Stimulated activated CD8-positive, alpha-beta memory T cell treated with anti-CD3 and anti-CD28 coated beads, Interleukin-4, amount 100 ng/mL, for 4 hours (primary cell): Measurements from ENCODE around the gene SLC9A8.
"Not testable (repeated sequence)": the region's sequence is repeated elsewhere in the genome, so short reads cannot be mapped to it uniquely, and the experiment has no call there.

Experiments
- DNase-seq, 2 donors: peaks; one replicate each; pipeline ENCODE4 v3.0.0-alpha.2; 2020; ENCODE audit warnings: low read depth in 2 of 2, low spot score in 1 of 2

Gene SLC9A8, protein sequence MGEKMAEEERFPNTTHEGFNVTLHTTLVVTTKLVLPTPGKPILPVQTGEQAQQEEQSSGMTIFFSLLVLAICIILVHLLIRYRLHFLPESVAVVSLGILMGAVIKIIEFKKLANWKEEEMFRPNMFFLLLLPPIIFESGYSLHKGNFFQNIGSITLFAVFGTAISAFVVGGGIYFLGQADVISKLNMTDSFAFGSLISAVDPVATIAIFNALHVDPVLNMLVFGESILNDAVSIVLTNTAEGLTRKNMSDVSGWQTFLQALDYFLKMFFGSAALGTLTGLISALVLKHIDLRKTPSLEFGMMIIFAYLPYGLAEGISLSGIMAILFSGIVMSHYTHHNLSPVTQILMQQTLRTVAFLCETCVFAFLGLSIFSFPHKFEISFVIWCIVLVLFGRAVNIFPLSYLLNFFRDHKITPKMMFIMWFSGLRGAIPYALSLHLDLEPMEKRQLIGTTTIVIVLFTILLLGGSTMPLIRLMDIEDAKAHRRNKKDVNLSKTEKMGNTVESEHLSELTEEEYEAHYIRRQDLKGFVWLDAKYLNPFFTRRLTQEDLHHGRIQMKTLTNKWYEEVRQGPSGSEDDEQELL

DNA sequence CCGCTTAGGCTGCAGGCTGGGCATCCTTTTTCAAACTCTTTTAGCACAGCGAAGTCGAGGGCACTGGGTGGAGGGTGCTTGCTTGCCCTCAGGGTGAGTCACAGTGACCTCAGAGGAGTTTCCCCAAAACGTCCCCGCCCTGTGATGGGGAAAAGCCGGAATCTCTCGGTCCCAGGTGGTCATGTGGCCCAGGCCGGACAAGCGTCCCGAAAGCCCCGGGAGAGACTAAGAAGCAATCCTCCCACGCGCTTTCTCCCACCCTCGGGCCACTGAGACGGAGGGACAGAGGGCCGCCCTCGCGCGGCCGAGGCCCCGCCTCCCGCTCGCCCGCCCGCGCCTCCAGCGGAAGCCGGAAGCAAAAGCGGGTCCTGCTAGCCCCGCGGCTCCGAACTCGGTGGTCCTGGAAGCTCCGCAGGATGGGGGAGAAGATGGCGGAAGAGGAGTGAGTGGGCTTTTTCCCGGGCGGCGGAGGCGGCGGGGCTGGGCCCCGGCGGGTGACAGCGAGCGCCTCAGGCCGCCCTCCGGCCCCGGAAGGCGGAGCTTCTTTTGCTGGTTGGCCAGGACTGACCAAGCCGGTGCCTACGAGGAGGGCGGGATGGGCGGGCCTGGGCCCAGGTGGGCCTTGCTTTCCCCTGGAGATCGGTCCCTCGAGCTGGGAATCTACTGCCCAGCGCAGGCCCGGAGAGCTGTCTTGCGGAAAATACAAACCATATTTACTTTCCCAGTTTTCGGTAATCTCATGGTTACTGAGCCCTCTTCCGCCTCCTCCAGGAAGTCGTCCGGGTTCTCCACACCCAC lies at the start of gene SLC9A8:
Gene SLC9A8 (plus strand): TSS at position 322 of the 798 bp plus-strand sequence. CDS start 95 bp downstream, at position 417.
- peak; percentile 65 to 82 for DNase-seq

DNA sequence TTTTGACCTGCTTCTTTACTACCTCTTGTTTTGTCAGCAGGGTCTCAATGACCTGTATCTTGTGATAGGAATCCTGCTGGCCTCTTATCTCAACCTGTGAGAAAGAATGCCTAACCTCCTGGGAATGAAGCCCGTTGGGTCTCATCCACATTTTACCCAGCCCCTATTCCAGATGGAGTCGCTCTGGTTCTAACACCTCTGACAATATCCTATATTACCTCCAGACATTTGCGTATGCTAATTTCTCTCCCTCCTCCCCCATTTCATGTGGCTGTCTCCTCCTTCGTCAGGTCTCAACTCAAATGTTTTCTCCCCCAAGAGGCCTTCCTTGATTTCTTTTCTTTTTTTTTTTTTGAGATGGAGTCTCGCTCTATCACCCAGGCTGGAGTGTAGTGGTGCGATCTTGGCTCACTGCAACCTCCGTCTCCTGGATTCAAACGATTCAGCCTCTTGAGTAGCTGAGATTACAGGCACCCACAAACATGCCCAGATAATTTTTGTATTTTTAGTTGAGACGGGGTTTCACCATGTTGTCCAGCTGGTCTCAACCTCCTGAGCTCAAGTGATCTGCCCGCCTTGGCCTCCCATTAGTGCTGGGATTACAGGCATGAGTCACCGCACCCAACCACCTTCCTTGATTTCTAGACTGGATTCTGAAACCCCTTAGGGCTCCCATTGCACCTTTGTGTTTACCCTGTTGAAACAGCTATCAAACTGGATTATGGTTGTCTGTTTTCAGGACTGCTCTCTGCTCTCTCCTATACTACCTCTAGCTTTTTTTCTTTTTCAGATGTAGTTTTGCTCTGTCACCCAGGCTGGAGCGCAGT lies 49.5 kb upstream of the SLC9A8 start:
- DNase-seq = no peak

DNA sequence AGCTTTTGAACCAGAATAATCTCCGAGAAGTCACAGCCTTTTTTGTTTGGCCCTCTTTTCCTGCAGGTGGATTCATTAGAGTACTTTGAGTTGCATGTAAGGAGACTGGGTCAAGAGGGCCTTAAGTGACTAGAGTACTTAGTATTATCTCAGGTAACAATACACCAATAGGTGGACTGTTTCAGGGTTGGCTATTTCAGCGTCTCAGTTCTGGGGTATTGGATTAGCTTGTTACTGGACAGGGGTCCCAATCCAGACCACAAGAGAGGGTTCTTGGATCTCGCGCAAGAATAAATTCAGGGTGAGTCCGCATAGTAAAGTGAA lies 47.3 kb upstream of the SLC9A8 start:
- no peak for DNase-seq

DNA sequence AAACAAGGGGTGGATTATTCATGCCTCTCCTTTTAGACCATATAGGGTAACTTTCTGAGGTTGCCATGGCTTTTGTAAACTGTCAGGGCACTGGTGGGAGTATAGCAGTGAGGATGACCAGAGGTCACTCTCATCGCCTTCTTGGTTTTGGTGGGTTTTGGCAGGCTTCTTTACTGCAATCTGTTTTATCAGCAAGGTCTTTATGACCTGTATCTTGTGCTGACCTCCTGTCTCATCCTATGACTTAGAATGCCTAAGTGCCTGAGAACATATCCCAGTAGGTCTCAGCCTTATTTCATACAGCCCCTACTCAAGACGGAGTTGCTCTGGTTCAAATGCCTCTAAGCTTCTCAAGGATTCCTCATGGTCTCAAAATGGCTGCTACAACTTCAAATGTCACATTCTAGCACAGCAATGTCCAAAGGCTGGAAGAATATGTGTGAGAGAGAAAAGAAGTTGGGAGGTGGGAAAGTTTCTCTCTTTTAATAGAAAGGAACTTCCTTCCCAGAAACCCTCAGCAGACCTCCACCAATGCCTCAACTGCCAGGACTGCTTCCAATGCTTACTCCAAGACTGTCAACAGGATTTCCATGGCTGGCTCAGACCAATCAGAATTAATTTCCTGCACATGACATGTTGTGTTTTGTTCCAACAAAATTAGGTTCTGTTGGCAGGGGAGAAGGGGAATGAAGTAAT lies 46.6 kb upstream of the SLC9A8 start:
- DNase-seq = no peak

DNA sequence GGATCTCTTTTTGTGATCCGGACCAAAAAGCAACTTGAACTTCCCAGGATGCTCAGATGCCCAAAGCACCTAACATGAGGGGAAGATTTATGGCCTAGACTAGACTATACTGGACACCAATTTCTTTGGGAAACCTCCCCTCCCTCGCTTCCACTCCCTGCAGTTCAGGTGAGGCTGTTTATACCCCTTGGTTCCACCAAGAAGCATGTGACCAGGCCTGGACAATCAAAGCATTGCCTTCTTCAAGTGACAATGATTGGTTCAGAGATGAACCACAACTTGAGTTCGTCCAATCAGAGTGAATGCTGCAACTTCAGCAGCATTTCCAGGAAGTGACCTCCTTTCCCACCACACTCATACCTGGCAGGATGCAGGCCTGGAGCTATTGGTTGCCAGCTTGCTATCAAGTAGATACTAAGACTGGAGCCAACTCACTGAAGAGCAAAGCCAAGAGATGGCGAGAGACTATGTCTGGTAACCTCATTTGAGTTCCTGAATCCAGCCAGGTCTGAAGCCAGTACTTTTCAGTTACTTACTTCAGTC lies 45.6 kb upstream of the SLC9A8 start:
- DNase-seq = no peak

DNA sequence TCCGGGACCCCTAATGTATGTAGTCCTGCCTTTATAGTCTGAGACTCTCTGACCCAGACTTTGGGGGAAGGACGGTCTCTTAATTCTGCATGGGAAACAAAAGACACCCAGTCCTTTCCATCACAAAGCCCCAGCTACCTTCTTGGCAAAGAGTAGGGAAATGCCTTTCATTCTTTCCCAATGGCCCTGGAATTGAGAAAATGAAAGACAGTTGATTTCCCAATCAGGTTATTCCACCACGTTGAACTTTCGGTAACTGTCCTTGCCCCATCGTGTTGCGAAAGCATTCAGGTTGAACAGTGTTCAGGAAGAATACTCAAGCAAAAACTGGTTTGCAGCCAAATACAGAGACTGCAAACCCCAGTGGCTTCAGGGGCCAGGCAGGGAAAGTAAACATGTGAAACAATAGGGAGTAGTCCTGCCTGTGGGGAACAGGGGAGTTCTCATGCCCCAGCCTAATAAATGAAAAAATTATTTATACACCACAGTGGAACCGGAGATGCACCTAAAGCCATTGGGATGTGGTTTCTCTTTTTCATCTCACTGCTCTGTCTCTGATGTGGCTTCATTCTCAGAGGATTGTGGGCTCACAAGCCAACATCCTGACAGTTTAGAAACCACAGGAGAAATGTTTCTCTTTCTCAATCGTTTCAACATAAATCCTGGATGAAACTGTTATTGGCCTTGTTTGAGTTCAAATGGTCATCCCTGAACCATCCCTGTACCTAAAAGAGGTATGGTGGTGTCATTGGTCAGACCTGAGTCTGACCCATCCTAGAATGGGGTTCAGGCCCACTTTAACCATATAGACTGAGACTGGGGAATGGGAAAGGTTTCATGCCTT lies 44.2 kb upstream of the SLC9A8 start:
- DNase-seq = no peak

DNA sequence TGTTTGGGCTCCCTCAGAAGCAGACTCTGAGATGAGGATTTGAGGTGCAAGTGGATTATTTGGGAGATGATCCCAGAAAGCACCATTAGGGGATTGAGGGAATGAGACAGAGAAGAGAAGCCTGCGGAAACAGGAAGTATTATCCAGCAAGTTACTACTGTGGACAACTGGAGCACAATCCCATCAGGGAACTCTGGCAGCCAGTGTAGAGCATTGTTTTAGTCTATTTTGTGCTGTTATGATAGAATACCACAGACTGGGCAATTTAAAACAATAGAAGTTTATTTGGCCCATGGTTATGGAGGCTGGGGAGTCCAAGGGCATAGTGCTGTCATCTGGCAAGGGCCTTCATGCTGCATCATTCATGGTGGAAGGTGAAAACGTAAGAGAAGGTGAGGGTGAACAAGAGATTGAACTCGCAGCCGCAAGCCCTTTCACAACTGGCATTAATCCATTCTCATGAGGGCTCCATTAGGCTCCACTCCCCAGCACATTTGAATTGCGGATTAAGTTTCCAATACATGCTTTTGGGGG lies 43.5 kb upstream of the SLC9A8 start:
- no peak for DNase-seq

DNA sequence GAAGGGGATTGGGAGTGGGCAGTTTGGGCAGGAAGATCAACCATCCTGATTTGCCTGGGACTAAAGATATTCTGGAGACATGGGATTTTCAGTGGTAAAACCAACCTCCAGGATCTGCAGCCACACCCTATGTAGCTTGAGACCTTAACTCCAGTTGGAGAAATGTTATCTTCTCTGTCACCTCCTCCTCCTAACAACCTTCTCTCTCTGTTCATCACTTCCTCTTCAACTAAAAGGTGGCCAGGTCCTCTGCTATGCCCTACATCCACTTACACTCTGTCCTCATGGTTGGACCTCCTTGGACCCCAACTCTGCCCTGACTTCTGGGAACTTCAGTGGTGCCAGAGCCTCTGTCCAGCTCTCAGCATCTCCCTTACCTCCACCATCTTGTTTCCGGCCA lies 42.0 kb upstream of the SLC9A8 start:
- no peak for DNase-seq

DNA sequence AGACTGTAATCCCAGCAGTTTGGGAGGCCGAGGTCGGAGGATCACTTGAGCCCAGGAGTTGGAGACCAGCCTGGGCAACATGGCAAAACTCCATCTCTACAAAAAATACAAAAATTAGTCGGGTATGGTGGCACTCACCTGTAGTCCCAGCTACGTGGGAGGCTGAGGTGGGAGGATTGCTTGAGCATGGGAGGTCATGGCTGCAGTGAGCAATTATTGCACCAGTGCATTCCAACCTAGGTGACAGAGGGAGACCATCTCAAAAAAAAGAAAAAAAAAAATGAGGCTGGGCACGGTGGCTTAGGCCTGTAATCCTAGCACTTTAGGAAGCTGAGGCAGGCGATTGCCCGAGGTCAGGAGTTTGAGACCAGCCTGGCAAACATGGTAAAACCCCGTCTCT lies 38.4 kb upstream of the SLC9A8 start:
- DNase-seq = not testable (repeated sequence)

DNA sequence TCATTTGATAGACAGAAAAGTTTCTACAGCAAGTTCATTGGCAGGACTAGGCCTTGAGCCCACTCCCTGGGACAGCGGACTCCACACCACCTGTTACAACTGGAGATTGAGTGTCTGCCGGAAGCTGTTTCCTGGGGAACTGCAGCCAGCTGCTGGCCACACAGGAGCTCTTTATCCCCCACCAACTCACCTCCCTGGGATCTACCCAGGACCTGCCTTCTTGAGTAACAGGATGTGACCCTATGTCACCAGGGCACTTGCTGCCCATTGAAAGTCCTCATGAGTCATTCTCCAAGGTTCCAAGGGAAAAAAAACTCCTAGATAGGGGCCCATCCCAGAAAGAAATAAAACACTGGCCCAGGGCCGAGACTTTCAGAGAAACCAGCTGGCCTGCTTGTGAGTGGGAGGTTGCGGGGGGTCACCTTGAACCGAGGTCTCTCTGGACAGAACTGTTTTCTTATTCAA lies 37.4 kb upstream of the SLC9A8 start:
- DNase-seq = no peak

DNA sequence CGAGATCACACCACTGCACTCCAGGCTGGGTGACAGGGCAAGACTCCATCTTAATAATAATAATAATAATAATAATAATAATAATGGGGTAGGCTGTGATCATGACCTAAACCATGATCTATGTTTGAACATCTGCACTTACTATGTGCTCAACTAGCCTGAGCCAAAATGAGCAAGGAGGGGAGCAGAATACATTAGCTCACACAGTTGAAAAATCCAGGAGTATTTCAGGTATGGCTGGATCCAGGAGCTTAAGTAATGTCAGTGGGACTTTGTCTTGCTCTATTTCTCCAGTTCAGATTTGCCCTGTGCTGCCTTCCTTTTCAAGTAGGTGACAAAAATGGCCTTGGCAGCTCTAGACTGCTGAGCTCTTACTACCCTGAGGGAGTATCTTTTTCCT lies 32.7 kb upstream of the SLC9A8 start:
- no peak for DNase-seq

DNA sequence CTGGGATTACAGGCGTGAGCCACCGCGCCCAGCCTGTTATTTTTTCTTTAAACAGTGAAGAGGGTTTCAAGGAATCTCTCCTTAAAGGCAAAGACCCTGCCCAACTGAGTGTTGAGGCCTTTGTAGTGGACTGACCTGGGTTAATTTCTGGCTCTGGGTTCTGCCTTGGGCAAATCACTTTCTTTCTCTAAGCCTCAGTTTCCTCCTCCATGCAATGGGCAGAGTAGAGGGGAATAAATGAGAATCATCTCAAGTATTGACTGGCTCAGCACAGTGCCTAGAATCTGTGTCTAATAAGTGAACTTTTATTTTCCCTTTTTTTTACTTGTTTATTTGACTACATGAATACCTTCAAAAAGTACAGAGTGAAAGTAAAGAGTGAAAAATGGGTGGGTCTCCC lies 31.0 kb upstream of the SLC9A8 start:
- DNase-seq = no peak

DNA sequence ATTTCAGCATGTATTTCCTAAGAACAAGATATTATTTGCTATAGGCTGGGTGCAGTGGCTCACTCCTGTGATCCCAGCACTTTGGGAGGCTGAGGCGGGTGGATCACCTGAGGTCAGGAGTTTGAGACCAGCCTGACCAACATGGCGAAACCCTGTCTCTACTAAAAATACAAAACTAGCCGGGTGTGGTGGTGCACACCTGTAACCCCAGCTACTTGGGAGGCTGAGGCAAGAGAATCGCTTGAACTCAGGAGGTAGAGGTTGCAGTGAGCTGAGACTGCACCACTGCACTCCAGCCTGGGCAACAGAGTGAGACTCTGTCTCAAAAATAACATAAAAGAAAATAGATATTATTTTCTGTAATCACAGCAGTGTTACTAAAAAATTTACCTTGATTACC lies 30.2 kb upstream of the SLC9A8 start:
- DNase-seq = not testable (repeated sequence)

DNA sequence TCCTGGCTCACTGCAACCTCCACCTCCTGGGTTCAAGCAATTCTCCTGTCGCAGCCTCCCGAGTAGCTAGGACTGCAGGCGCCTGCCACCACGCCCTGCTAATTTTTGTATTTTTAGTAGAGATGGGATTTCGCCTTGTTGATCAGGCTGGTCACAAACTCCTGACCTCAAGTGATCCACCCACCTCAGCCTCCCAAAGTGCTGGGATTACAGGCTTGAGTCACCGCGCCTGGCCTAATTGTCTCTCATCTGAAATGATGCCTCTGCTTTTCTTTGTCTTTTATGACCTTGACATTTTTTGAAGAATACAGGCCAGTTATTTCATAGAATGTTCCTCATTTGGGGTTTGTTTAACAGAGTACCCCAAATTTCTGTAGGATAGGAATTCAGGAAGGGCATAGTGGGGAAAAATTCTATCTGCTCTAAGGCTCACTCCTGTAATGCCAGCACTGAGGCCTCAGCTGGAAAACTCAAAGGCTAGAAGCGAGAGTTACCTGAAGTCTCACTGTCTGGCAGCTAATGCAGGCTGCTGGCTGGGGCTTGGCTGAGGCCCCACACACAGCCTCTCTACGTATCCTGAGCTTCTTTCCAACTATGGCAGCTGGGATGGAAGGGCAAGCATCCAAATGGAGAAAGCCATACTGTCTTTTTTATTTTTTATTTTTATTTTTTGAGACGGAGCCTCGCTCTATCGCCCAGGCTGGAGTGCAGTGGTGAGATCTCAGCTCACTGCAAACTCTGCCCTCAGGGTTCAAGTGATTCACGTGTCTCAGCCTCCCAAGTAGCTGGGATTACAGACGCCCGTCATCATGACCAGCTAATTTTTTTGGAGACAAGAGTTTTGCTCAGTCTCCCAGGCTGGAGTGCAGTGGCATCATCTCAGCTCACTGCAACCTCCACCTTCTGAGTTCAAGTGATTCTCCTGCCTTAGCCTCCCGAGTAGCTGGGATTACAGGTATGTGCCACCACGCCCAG lies 29.3 kb upstream of the SLC9A8 start:
- not testable (repeated sequence) for DNase-seq

DNA sequence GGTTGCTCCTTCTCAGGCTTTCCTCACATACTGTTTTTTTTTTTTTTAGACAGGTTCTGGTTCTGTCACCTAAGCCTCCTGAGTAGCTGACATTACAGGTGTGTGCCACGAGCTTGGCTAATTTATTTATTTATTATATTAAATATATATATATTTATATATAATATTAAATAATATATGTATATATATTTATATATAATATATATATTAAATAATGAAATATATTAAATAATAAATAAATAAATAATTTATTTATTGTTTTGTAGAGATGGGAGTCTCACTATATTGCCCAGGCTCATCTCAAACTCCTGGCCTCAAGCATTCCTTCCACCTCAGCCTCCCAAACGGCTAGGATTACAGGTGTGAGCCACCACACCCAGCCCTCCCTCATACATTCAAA lies 28.3 kb upstream of the SLC9A8 start:
- DNase-seq = no peak

DNA sequence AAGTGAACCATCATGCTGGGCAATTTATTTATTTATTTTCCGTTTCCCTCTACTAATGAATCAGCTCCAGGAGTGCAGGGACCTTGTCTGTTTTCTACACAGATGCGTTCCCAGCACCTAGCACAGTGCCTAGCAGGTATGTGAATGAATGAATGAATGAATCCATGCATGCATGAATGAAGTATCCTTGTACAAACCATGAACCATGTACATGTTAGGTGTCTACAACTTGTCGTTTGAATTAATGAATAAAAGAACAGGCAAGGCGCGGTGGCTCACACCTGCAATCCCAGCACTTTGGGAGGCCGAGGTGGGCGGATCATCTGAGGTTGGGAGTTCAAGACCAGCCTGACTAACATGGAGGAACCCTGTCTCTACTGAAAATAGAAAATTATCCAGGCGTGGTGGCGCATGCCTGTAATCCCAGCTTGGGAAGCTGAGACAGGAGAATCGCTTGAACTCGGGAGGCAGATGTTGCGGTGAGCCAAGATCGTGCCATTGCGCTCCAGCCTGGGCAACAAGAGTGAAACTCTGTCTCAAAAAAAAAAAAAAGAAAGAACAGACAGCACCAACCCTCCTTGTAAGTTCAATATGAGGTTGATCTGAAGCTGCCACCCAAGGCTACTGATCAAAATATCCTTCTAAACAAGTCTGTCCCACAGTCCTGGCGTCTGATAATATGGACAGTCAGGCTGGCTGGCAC lies 27.3 kb upstream of the SLC9A8 start:
- DNase-seq = no peak

DNA sequence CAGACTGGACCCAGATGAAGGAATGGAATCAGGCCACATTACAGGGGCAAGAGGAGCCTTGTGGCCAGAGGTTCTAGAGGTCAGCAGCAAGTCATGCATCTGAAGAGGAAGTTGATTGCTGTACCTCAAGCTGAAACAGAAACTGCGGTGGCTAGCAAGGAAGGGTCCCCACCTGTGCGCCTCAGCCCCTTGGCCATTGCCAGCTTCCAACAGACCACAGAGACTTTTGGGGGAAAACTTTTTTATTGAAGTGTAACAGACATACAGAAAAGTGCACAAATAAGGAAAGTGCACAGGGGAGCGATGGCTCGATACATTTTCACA lies 26.8 kb upstream of the SLC9A8 start:
- no peak for DNase-seq

DNA sequence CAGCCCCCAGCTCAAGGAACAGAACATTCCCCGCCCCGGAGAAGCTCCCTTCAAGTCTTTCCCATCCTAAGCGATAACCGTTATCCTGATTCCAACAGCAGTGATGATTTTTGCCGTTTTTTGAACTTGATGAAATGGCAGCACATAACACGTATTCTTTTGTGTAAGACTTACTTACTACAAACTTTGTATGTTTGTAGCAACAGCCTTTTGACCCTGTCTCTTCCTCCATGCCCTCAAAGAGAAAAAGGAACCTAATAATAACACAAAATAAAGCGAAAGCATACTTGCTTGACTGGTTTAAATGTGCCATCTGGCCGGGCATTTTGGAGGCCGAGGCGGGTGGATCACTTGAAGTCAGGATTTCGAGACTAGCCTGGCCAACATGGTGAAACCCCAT lies 26.4 kb upstream of the SLC9A8 start:
- DNase-seq = no peak
